SK-N-SH (cell line): ENCODE results near the gene ITGB6. TPM values are rescaled to one million over a fixed set of nuclear protein-coding genes. Genes with fewer than 3 reads are reported as not detected.
A peak's percentile ranks its signal among the peaks of the same experiment; 100 is the strongest.

Source experiments
- CTCF ChIA-PET: fragments of 300-600, 350-600 bp; formaldehyde crosslinking; extraction: SDS; loops from one replicate; lab custom pipeline; 2021; lab: Yijun Ruan, JAX
- POLR2A ChIA-PET: fragments of 350-600 bp; sonication (Branson Sonifier 250); formaldehyde crosslinking; extraction: SDS; loops from one replicate; lab custom pipeline; 2020; ENCODE audit warnings: antibody characterized with exemption, inconsistent platforms; lab: Yijun Ruan, JAX
- DNase-seq: peaks from one replicate; pipeline ENCODE4 v3.0.0; 2012
- H2AFZ ChIP-seq: fragments of 200-600 bp; sonication (generic); 2 replicates; pipeline ENCODE4 v1.8.1; 2016; ENCODE audit warnings: antibody characterized with exemption, mild to moderate bottlenecking, low read depth
- H3F3A ChIP-seq: fragments of 200-600 bp; sonication (generic); replicated peaks from 2 replicates; pipeline ENCODE3; 2016; ENCODE audit warnings: antibody characterized with exemption, mild to moderate bottlenecking; ENCODE audit not compliant: insufficient read depth
- H3K27ac ChIP-seq, 2 experiments: fragments of 200-500 bp in 1 of 2; fragments of 200-600 bp in 1 of 2; sonication (Bioruptor generic) in 1 of 2; sonication (generic), shearing (Covaris generic) in 1 of 2; 2 replicates each; pipeline versions ENCODE4 v1.5.1 to v1.6.1; 2014 to 2016; ENCODE audit warnings: low read depth in 2 of 2, inconsistent platforms in 1 of 2, low read length in 1 of 2, mild to moderate bottlenecking in 1 of 2, mixed read lengths in 1 of 2
- H3K27me3 ChIP-seq: fragments of 200-600 bp; sonication (generic), shearing (Covaris generic); 2 replicates; pipeline ENCODE4 v1.6.1; 2016; ENCODE audit warnings: mixed run types; ENCODE audit not compliant: insufficient read depth
- H3K36me3 ChIP-seq, 2 experiments: fragments of 200-500 bp in 1 of 2; fragments of 200-600 bp in 1 of 2; sonication (Bioruptor generic) in 1 of 2; sonication (generic) in 1 of 2; replicated peaks in 1 of 2; 2 replicates each; pipeline versions ENCODE3 to v1.5.1; 2014 to 2016; ENCODE audit warnings: low read length in 1 of 2, mild to moderate bottlenecking in 1 of 2; ENCODE audit not compliant: insufficient read depth in 2 of 2, control insufficient read depth in 1 of 2
- H3K4me1 ChIP-seq, 2 experiments: fragments of 200-500 bp in 1 of 2; fragments of 200-600 bp in 1 of 2; sonication (Bioruptor generic) in 1 of 2; sonication (generic), shearing (Covaris generic) in 1 of 2; 2 replicates each; pipeline versions ENCODE4 v1.5.1 to v1.6.1; 2014 to 2016; ENCODE audit warnings: low read depth in 1 of 2, low read length in 1 of 2, mixed run types in 1 of 2; ENCODE audit not compliant: insufficient read depth in 2 of 2, control insufficient read depth in 1 of 2
- H3K4me2 ChIP-seq: fragments of 200-600 bp; sonication (generic), shearing (Covaris generic); 2 replicates; pipeline ENCODE4 v1.6.1; 2017; ENCODE audit warnings: mixed run types
- H3K4me3 ChIP-seq, 2 experiments: fragments of 200-500 bp in 1 of 2; fragments of 200-600 bp in 1 of 2; sonication (Bioruptor generic) in 1 of 2; sonication (generic), shearing (Covaris generic) in 1 of 2; 2 replicates each; pipeline versions ENCODE4 v1.5.1 to v1.8.1; 2014 to 2016; ENCODE audit warnings: low read depth in 2 of 2, inconsistent platforms in 1 of 2, low read length in 1 of 2, mild to moderate bottlenecking in 1 of 2, mixed read lengths in 1 of 2, moderate library complexity in 1 of 2
- H3K79me2 ChIP-seq: fragments of 200-600 bp; sonication (generic); 2 replicates; pipeline ENCODE4 v1.8.1; 2017; ENCODE audit warnings: mild to moderate bottlenecking; ENCODE audit not compliant: insufficient read depth
- H3K9ac ChIP-seq: fragments of 200-600 bp; sonication (generic); 2 replicates; pipeline ENCODE4 v1.6.1; 2017; ENCODE audit warnings: mixed run types
- H3K9me2 ChIP-seq: fragments of 200-600 bp; sonication (generic); 2 replicates; pipeline ENCODE4 v1.6.1; 2017; ENCODE audit warnings: mixed run types
- H3K9me3 ChIP-seq: fragments of 200-600 bp; sonication (generic); 2 replicates; pipeline ENCODE4 v1.6.1; 2017; ENCODE audit warnings: mixed run types, mild to moderate bottlenecking, moderate library complexity
- H4K20me1 ChIP-seq: fragments of 200-600 bp; sonication (generic); 2 replicates; pipeline ENCODE4 v1.6.1; 2017; ENCODE audit warnings: mild to moderate bottlenecking, mixed run types; ENCODE audit not compliant: insufficient read depth
- CHD2 ChIP-seq: fragments of 150-350 bp; IDR thresholded peaks from 2 replicates; pipeline ENCODE4 v1.6.1; 2018; ENCODE audit warnings: low read length; ENCODE audit not compliant: partially characterized antibody
- EP300 ChIP-seq, 2 experiments: IDR thresholded peaks; 2 replicates each; pipeline versions ENCODE4 v1.4.0 to v1.6.1; 2012; ENCODE audit warnings: borderline replicate concordance in 1 of 2, low read depth in 1 of 2, low read length in 1 of 2
- GATA2 ChIP-seq: sonication (generic); formaldehyde crosslinking; IDR thresholded peaks from 2 replicates; pipeline ENCODE4 v1.5.0; 2020; ENCODE audit warnings: mild to moderate bottlenecking, missing genetic modification reagents
- NFIC ChIP-seq: IDR thresholded peaks from 2 replicates; pipeline ENCODE4 v1.4.0; 2012; ENCODE audit warnings: borderline replicate concordance
- RAD21 ChIP-seq: IDR thresholded peaks from 2 replicates; pipeline ENCODE4 v1.6.1; 2012; ENCODE audit warnings: mild to moderate bottlenecking, low read length
- RCOR1 ChIP-seq: fragments of 150-350 bp; IDR thresholded peaks from 2 replicates; pipeline ENCODE4 v1.6.1; 2017; ENCODE audit warnings: antibody characterized with exemption, low read length
- TAF1 ChIP-seq: IDR thresholded peaks from 2 replicates; pipeline ENCODE4 v1.6.1; 2012; ENCODE audit warnings: low read depth, mild to moderate bottlenecking, low read length, moderate library complexity, borderline replicate concordance
- TCF12 ChIP-seq: IDR thresholded peaks from 2 replicates; pipeline ENCODE4 v1.4.0; 2012
- USF1 ChIP-seq: IDR thresholded peaks from 2 replicates; pipeline ENCODE4 v1.4.0; 2012; ENCODE audit warnings: low read depth, borderline replicate concordance
- USF2 ChIP-seq: fragments of 150-350 bp; IDR thresholded peaks from 2 replicates; pipeline ENCODE4 v1.6.1; 2017; ENCODE audit warnings: antibody characterized with exemption, low read length, low read depth, borderline replicate concordance
- ZBTB33 ChIP-seq: IDR thresholded peaks from 2 replicates; pipeline ENCODE4 v1.4.0; 2012; ENCODE audit warnings: low read depth, borderline replicate concordance
- WGBS: methylation state at CpG from one replicate; pipeline ENCODE4 v1.1.6; 2017; ENCODE audit warnings: low lambda C conversion rate; 5-methylcytosine and 5-hydroxymethylcytosine counted together
- polyA plus RNA-seq, 3 experiments: library from polyadenylated mRNA; depleted of rRNA; stranded (reverse); fragments of >200 nt; gene quantifications; 2 replicates each; pipeline ENCODE4 v1.2.3, GENCODE V29; 2012
- TF ChIP-seq, protein P1 (sequence below): fragments of 200-600 bp; sonication (generic); IDR thresholded peaks from 2 replicates; pipeline ENCODE4 v1.6.1; 2017; ENCODE audit warnings: antibody characterized with exemption, mild to moderate bottlenecking, moderate library complexity

The ITGB6 gene
- polyA plus RNA-seq, 1 of the 3 experiments (the other 2 are of a cell fraction): 0.10 TPM

- Histone ChIP-seq H3K4me2 (peak overlapping the region; percentile 31; the same call in 1 of the 2 replicates), H3F3A (peaks cover 55% of the 10 kb centered on the region), H4K20me1 (no peaks in the 10 kb centered on the region), H3K36me3 (no peaks in the 10 kb centered on the region), H3K4me3 (no peak overlapping the region), H3K27ac (peak overlapping the region; percentile 96 to 98), H3K79me2 (no peaks in the 10 kb centered on the region), H3K27me3 (no peaks in the 10 kb centered on the region), H3K4me1 (peaks cover 38 to 84% of the 10 kb centered on the region in 2 experiments), H3K9me3 (no peaks in the 10 kb centered on the region), H3K9ac (peak overlapping the region; percentile 50; the same call in 1 of the 2 replicates), H3K9me2 (no peaks in the 10 kb centered on the region), H2AFZ (no peak overlapping the region)
- POLR2A ChIA-PET: no interaction called here
- TF ChIP-seq CHD2 (peak; percentile 72), RAD21 (0 out of 2 replicates have a peak, but pooled peaks have one; percentile 12), TCF12 (peak; percentile 29; the same call in 1 of the 2 replicates), TAF1 (no peak), EP300 (IDR thresholded peaks at IDR 0.05; ENCODE audit: borderline replicate concordance in 1 of 2, low read depth in 1 of 2, low read length in 1 of 2) (peak in 1 of 2 experiments; percentile 91; a peak in 2 of 4 replicates), GATA2 (CRISPR knock-in tag) (peak; percentile 79), RCOR1 (peak; percentile 99), NFIC (no peak)
- TF ChIP-seq, protein P1, sequence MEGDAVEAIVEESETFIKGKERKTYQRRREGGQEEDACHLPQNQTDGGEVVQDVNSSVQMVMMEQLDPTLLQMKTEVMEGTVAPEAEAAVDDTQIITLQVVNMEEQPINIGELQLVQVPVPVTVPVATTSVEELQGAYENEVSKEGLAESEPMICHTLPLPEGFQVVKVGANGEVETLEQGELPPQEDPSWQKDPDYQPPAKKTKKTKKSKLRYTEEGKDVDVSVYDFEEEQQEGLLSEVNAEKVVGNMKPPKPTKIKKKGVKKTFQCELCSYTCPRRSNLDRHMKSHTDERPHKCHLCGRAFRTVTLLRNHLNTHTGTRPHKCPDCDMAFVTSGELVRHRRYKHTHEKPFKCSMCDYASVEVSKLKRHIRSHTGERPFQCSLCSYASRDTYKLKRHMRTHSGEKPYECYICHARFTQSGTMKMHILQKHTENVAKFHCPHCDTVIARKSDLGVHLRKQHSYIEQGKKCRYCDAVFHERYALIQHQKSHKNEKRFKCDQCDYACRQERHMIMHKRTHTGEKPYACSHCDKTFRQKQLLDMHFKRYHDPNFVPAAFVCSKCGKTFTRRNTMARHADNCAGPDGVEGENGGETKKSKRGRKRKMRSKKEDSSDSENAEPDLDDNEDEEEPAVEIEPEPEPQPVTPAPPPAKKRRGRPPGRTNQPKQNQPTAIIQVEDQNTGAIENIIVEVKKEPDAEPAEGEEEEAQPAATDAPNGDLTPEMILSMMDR: no peak
- 64% methylated on average over 3 of the region's 4 CpGs for WGBS
- peak; percentile 76 for DNase-seq
- CTCF ChIA-PET: interaction anchor here (1.0 to 2.4 kb wide), 4 partner anchors 11 to 52 kb away, joined by 3 to 10 read pairs (median 5); no protein-coding TSS in a partner anchor
Observed at GRCh38 chr2:160225722-160226121, 25.6 kb upstream of the ITGB6 start.

DNA sequence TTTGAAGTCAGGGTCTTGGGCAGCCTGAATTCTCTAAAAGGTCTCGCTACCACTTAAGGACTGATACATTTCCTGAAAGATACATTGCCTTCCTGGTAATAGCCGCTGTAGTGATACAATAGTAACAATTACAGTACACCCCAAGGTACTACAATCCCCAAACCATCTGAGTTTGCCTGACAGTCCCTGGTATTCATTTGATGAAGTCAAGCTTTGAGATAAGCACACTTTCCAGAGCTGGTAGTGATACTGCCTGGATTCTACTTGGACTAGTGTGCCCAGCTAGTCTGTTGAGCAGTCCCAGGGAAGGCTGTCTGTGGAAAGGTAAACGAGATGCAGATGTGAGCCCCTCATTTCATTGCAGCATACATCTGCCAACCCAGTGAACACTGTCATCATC lies 24.4 kb upstream of the ITGB6 start:
- WGBS: 13% methylated on average over 3 of the region's 3 CpGs
- peak overlapping the region; percentile 50; the same call in 1 of the 2 replicates for H3K9ac ChIP-seq
- peak; percentile 51 for DNase-seq

More for the DNA sequence above, 24.4 kb upstream of the ITGB6 start:
- ChIA-PET POLR2A (no interaction called here), CTCF (interaction anchor here (0.6 to 1.2 kb wide), 3 partner anchors 14 to 770 kb away, joined by 3 to 6 read pairs (median 3); no protein-coding TSS in a partner anchor)
- Histone ChIP-seq H3K36me3 (no peaks in the 10 kb centered on the region), H4K20me1 (no peaks in the 10 kb centered on the region), H3F3A (peaks cover 45% of the 10 kb centered on the region), H3K27me3 (no peaks in the 10 kb centered on the region), H3K4me2 (peak overlapping the region; percentile 45), H3K4me3 (peak overlapping the region; percentile 4 to 16; a peak in 1 of 4 replicates), H3K79me2 (no peaks in the 10 kb centered on the region), H3K27ac (peak overlapping the region; percentile 96 to 98), H3K4me1 (peaks cover 38 to 83% of the 10 kb centered on the region in 2 experiments), H3K9me3 (no peaks in the 10 kb centered on the region), H3K9me2 (no peaks in the 10 kb centered on the region), H2AFZ (no peak overlapping the region)
- TF ChIP-seq TCF12 (no peak; the same call in 1 of the 2 replicates), USF2 (no peak), USF1 (no peak), EP300 (IDR thresholded peaks at IDR 0.05; ENCODE audit: borderline replicate concordance in 1 of 2, low read depth in 1 of 2, low read length in 1 of 2) (peak in 1 of 2 experiments; percentile 65; a peak in 1 of 4 replicates), RCOR1 (peak; percentile 82), GATA2 (CRISPR knock-in tag) (peak; percentile 41), ZBTB33 (no peak)
- TF ChIP-seq, protein P1: no peak
